Measurements from ENCODE around the gene LCN1. TPM values are rescaled to one million over a fixed set of nuclear protein-coding genes. Genes with fewer than 3 reads are reported as not detected.

Gene LCN1
- total RNA-seq, 5 donors from 2014 or later (not counting 1 experiment from before 2014, with no cell fraction given), result not detected

DNA sequence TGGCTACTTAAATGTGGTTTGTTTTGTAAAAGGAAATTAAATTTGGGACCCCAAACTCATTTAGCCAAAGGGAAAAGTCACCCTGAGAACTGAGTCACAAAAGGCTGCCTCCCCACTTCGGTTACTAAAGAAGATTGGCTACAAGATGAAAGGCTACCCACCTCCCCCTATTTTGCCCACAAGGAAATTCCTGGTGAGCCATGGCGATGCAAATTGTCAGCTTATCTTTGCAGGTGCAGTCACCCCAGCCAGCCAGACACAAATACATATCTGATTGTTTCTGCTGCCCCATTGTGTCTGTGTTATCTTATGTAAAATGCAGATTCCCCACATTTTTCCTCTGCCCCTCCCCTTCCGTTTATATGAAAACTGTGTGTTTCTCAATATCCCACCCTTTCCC lies 49.2 kb downstream of the LCN1 start:
- ChIA-PET CTCF (no interaction called here), POLR2A (no interaction called here)
- Mint-ChIP-seq H3K36me3 (no peaks in the 10 kb centered on the region), H3K9me3 (peaks cover 8 to 9% (median 9%) of the 10 kb centered on the region in 3 donors), H3K4me1 (no peaks in the 10 kb centered on the region), H3K27me3 (peaks cover 12 to 15% of the 10 kb centered on the region in 2 donors), H3K27ac (no peak overlapping the region), H3K4me3 (no peak overlapping the region)
- H3K27me3 ChIP-seq (replicated peaks in 1 of 2; ENCODE audit: control insufficient read depth in 2 of 2, extremely low read depth in 1 of 2, insufficient read depth in 2 of 2, low read length in 1 of 2), result peaks cover 0 to 20% of the 10 kb centered on the region in 2 experiments
- DNase-seq, result no peak
- 67% methylated on average over 2 of the region's 3 CpGs for WGBS (ENCODE audit: insufficient coverage)
- no peak for ATAC-seq (replicated peaks in 1 of 4)
- H3K27ac ChIP-seq (ENCODE audit: low read length), result no peak overlapping the region
- H3K4me1 ChIP-seq (ENCODE audit: control insufficient read depth in 1 of 2, extremely low read depth in 1 of 2, insufficient read depth in 2 of 2, low read length in 2 of 2), result no peaks in the 10 kb centered on the region
- H3K9me3 ChIP-seq, result no peaks in the 10 kb centered on the region
- no peak overlapping the region for H3K4me3 ChIP-seq (ENCODE audit: control insufficient read depth in 1 of 2, extremely low read depth in 1 of 2, low read length in 1 of 2)
- H3K36me3 ChIP-seq (ENCODE audit: control insufficient read depth in 2 of 2, extremely low read depth in 1 of 2, insufficient read depth in 1 of 2, low read length in 1 of 2), result no peaks in the 10 kb centered on the region

DNA sequence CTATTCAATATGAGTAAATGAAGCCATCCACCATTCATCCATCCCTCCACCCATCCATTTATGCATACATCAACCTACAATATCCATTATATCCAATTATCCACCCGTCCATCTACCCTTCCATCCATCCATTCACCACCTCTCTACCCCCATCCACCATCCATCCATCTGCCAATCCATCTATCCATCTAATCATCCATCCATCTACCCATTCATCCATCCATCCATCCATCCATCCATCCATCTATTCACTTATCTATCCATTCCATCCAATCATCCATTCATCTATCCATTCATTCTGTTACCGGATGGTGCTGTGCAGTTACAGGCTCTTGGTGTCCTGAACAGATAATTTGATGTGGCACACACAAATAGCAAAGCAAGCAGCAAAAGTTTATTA lies 51.0 kb downstream of the LCN1 start:
- ATAC-seq (replicated peaks in 1 of 4) (no peak), DNase-seq (no peak)
- no peaks in the 10 kb centered on the region for H3K4me1 Mint-ChIP-seq
- peaks cover 8 to 9% (median 9%) of the 10 kb centered on the region in 3 donors for H3K9me3 Mint-ChIP-seq
- Histone ChIP-seq H3K4me3 (ENCODE audit: control insufficient read depth in 1 of 2, extremely low read depth in 1 of 2, low read length in 1 of 2) (no peak overlapping the region), H3K27ac (ENCODE audit: low read length) (no peak overlapping the region), H3K9me3 (no peaks in the 10 kb centered on the region), H3K4me1 (ENCODE audit: control insufficient read depth in 1 of 2, extremely low read depth in 1 of 2, insufficient read depth in 2 of 2, low read length in 2 of 2) (no peaks in the 10 kb centered on the region), H3K36me3 (ENCODE audit: control insufficient read depth in 2 of 2, extremely low read depth in 1 of 2, insufficient read depth in 1 of 2, low read length in 1 of 2) (no peaks in the 10 kb centered on the region), H3K27me3 (replicated peaks in 1 of 2; ENCODE audit: control insufficient read depth in 2 of 2, extremely low read depth in 1 of 2, insufficient read depth in 2 of 2, low read length in 1 of 2) (peaks cover 0 to 9% of the 10 kb centered on the region in 2 experiments)
- WGBS (ENCODE audit: insufficient coverage), result 76% methylated on average over 1 of the region's 2 CpGs
- no peak overlapping the region for H3K4me3 Mint-ChIP-seq
- H3K36me3 Mint-ChIP-seq, result no peaks in the 10 kb centered on the region
- H3K27me3 Mint-ChIP-seq, result peaks cover 0 to 10% of the 10 kb centered on the region in 2 donors
- ChIA-PET CTCF (no interaction called here), POLR2A (no interaction called here)
- H3K27ac Mint-ChIP-seq, result no peak overlapping the region

DNA sequence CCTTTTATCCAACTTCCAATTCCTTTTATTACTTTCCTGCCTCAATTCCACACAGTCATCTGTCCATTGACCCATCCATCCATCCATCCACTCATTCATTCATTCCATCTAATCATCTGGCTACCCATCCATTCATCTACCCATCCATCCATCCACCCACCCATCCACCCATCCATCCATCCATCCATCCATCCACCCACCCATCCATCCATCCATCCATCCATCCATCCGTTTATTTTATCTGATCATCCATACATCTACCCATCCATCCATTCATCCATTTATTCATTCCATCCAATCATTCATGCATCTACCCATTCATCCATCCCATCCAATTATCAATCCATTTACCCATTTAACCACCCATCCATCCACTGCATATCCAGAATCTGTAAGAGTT lies 51.9 kb downstream of the LCN1 start:
- Histone ChIP-seq H3K36me3 (ENCODE audit: control insufficient read depth in 2 of 2, extremely low read depth in 1 of 2, insufficient read depth in 1 of 2, low read length in 1 of 2) (no peaks in the 10 kb centered on the region), H3K9me3 (no peaks in the 10 kb centered on the region), H3K4me1 (ENCODE audit: control insufficient read depth in 1 of 2, extremely low read depth in 1 of 2, insufficient read depth in 2 of 2, low read length in 2 of 2) (no peaks in the 10 kb centered on the region), H3K27ac (ENCODE audit: low read length) (no peak overlapping the region), H3K4me3 (ENCODE audit: control insufficient read depth in 1 of 2, extremely low read depth in 1 of 2, low read length in 1 of 2) (no peak overlapping the region), H3K27me3 (replicated peaks in 1 of 2; ENCODE audit: control insufficient read depth in 2 of 2, extremely low read depth in 1 of 2, insufficient read depth in 2 of 2, low read length in 1 of 2) (peaks cover 0 to 9% of the 10 kb centered on the region in 2 experiments)
- DNase-seq (no peak), ATAC-seq (replicated peaks in 1 of 4) (no peak)
- POLR2A ChIA-PET, result no interaction called here
- H3K9me3 Mint-ChIP-seq, result peaks cover 8 to 9% (median 9%) of the 10 kb centered on the region in 3 donors
- H3K27me3 Mint-ChIP-seq, result peaks cover 0 to 10% of the 10 kb centered on the region in 2 donors
- no peak overlapping the region for H3K4me3 Mint-ChIP-seq
- H3K27ac Mint-ChIP-seq, result no peak overlapping the region
- no peaks in the 10 kb centered on the region for H3K4me1 Mint-ChIP-seq
- no peaks in the 10 kb centered on the region for H3K36me3 Mint-ChIP-seq
- CTCF ChIA-PET, result no interaction called here
- WGBS (ENCODE audit: insufficient coverage), result 94% methylated on average over 1 of the region's 1 CpG

DNA sequence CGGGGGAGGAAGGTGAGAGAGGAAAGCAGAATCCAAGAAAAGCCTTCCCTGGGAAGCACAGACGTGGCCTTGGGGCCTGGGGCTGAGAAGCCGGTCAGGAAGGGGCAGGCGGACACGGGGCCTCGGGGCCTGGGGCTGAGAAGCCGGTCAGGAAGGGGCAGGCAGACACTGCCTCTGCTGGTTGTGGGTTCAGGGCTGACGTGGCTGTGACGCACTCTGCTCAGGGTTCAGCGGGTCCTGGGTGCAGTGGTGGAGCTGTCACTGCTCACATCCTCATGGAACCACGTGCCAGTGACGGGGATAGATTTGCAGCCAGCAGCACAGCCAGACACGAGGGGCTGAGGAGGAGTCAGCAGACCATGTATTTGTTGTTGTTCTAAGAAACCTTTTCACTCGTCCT lies 53.1 kb downstream of the LCN1 start:
- 77% methylated on average over 14 of the region's 14 CpGs for WGBS (ENCODE audit: insufficient coverage)
- H3K9me3 Mint-ChIP-seq, result peaks cover 2 to 4% (median 3%) of the 10 kb centered on the region in 3 donors
- ATAC-seq (replicated peaks in 1 of 4), result no peak
- no peak overlapping the region for H3K4me3 Mint-ChIP-seq
- ChIA-PET POLR2A (no interaction called here), CTCF (no interaction called here)
- H3K4me1 Mint-ChIP-seq, result no peaks in the 10 kb centered on the region
- Histone ChIP-seq H3K4me1 (ENCODE audit: control insufficient read depth in 1 of 2, extremely low read depth in 1 of 2, insufficient read depth in 2 of 2, low read length in 2 of 2) (no peaks in the 10 kb centered on the region), H3K9me3 (no peaks in the 10 kb centered on the region), H3K27ac (ENCODE audit: low read length) (no peak overlapping the region), H3K4me3 (ENCODE audit: control insufficient read depth in 1 of 2, extremely low read depth in 1 of 2, low read length in 1 of 2) (no peak overlapping the region), H3K36me3 (ENCODE audit: control insufficient read depth in 2 of 2, extremely low read depth in 1 of 2, insufficient read depth in 1 of 2, low read length in 1 of 2) (no peaks in the 10 kb centered on the region), H3K27me3 (replicated peaks in 1 of 2; ENCODE audit: control insufficient read depth in 2 of 2, extremely low read depth in 1 of 2, insufficient read depth in 2 of 2, low read length in 1 of 2) (peaks cover 0 to 9% of the 10 kb centered on the region in 2 experiments)
- H3K27me3 Mint-ChIP-seq, result peaks cover 0 to 5% of the 10 kb centered on the region in 2 donors
- H3K27ac Mint-ChIP-seq, result no peak overlapping the region
- H3K36me3 Mint-ChIP-seq, result no peaks in the 10 kb centered on the region
- no peak for DNase-seq

GRCh38 chr9:135574943-135575342 lies 53.7 kb downstream of the LCN1 start:
- POLR2A ChIA-PET, result interaction anchor here in 1 of 2 donors (0.6 kb wide), 1 partner anchor 148 kb away, joined by 7 read pairs; no protein-coding TSS in a partner anchor
- H3K27me3 ChIP-seq (replicated peaks in 1 of 2; ENCODE audit: control insufficient read depth in 2 of 2, extremely low read depth in 1 of 2, insufficient read depth in 2 of 2, low read length in 1 of 2), result peaks cover 0 to 9% of the 10 kb centered on the region in 2 experiments
- no peaks in the 10 kb centered on the region for H3K9me3 Mint-ChIP-seq

More at GRCh38 chr9:135574943-135575342, 53.7 kb downstream of the LCN1 start:
- WGBS (ENCODE audit: insufficient coverage), result 89% methylated on average over 12 of the region's 15 CpGs
- ATAC-seq (replicated peaks in 1 of 4) (no peak), DNase-seq (no peak)
- Mint-ChIP-seq H3K27ac (no peak overlapping the region), H3K36me3 (no peaks in the 10 kb centered on the region), H3K4me1 (no peaks in the 10 kb centered on the region), H3K4me3 (no peak overlapping the region), H3K27me3 (peaks cover 0 to 4% of the 10 kb centered on the region in 2 donors)
- no peaks in the 10 kb centered on the region for H3K36me3 ChIP-seq (ENCODE audit: control insufficient read depth in 2 of 2, extremely low read depth in 1 of 2, insufficient read depth in 1 of 2, low read length in 1 of 2)
- no peak overlapping the region for H3K4me3 ChIP-seq (ENCODE audit: control insufficient read depth in 1 of 2, extremely low read depth in 1 of 2, low read length in 1 of 2)
- CTCF ChIA-PET, result no interaction called here
- no peak overlapping the region for H3K27ac ChIP-seq (ENCODE audit: low read length)
- no peaks in the 10 kb centered on the region for H3K9me3 ChIP-seq
- H3K4me1 ChIP-seq (ENCODE audit: control insufficient read depth in 1 of 2, extremely low read depth in 1 of 2, insufficient read depth in 2 of 2, low read length in 2 of 2), result no peaks in the 10 kb centered on the region

Other genes starting within 250 kb of the LCN1 start
- gene PPP1R26, start 41.7 kb upstream of the LCN1 start, total RNA-seq, result 1 to 10 TPM in 3 of 5 donors, under 1 TPM in 2; 0.35 to 2.0 (median 1.7) TPM
- gene MRPS2, start 20.8 kb upstream of the LCN1 start, total RNA-seq, result 10 to 100 TPM; 17.7 to 36.6 (median 32.8) TPM
- not detected for gene OBP2A, start 24.7 kb downstream of the LCN1 start, total RNA-seq
- not detected for gene PAEP, start 40.3 kb downstream of the LCN1 start, total RNA-seq
- gene GLT6D1, start 118.1 kb downstream of the LCN1 start, total RNA-seq, result not detected
- gene LCN9, start 141.9 kb downstream of the LCN1 start, total RNA-seq, result not detected
- not detected for gene SOHLH1, start 178.0 kb downstream of the LCN1 start, total RNA-seq
- under 1 TPM in 3 of 5 donors, not detected in 2; 0.07 to 0.54 (median 0.16) TPM for gene KCNT1, start 180.7 kb downstream of the LCN1 start, total RNA-seq